GM12891 (cell line): Measurements from ENCODE around the gene PMPCA.

ENCODE experiments used
- DNase-seq: peaks from one replicate; pipeline ENCODE4 v3.0.0; 2011; ENCODE audit warnings: low spot score; ENCODE audit not compliant: insufficient read length
- FAIRE-seq: peaks from 2 replicates; lab custom pipeline; 2011; peaks lifted over from hg19 to GRCh38; lab: Jason Lieb, UNC
- PAX5 ChIP-seq: IDR thresholded peaks from 2 replicates; pipeline ENCODE4 v1.6.1; 2011; ENCODE audit warnings: low read length, moderate library complexity, mild to moderate bottlenecking; ENCODE audit not compliant: insufficient read depth, severe bottlenecking
- POLR2A ChIP-seq: IDR thresholded peaks from 2 replicates; pipeline ENCODE4 v1.6.1; 2011; ENCODE audit warnings: low read depth, low read length, control low read depth
- POLR2AphosphoS5 ChIP-seq: IDR thresholded peaks from 2 replicates; pipeline ENCODE4 v1.6.1; 2011; ENCODE audit warnings: low read depth, low read length, control low read depth
- POU2F2 ChIP-seq: IDR thresholded peaks from 2 replicates; pipeline ENCODE4 v1.6.1; 2011; ENCODE audit warnings: low read depth, mild to moderate bottlenecking, control low read depth, low read length, moderate library complexity
- SPI1 ChIP-seq: IDR thresholded peaks from 2 replicates; pipeline ENCODE4 v1.6.1; 2011; ENCODE audit warnings: low read depth, low read length, control low read depth
- TAF1 ChIP-seq: IDR thresholded peaks from 2 replicates; pipeline ENCODE4 v1.6.1; 2011; ENCODE audit warnings: low read depth, low read length, control low read depth

Gene PMPCA

GRCh38 chr9:136392538-136393449, 17.7 kb upstream of the PMPCA start:
- TF ChIP-seq POLR2AphosphoS5 (peak; percentile 42), PAX5 (no peak)
- DNase-seq (no peak), FAIRE-seq (no peak)

- DNase-seq = no peak
- TF ChIP-seq TAF1 (no peak), POLR2A (no peak), PAX5 (no peak), POLR2AphosphoS5 (no peak), SPI1 (no peak), POU2F2 (no peak)
- FAIRE-seq = no peak
These were observed 16.9 kb upstream of the PMPCA start for GRCh38 chr9:136393531-136393930.

DNA sequence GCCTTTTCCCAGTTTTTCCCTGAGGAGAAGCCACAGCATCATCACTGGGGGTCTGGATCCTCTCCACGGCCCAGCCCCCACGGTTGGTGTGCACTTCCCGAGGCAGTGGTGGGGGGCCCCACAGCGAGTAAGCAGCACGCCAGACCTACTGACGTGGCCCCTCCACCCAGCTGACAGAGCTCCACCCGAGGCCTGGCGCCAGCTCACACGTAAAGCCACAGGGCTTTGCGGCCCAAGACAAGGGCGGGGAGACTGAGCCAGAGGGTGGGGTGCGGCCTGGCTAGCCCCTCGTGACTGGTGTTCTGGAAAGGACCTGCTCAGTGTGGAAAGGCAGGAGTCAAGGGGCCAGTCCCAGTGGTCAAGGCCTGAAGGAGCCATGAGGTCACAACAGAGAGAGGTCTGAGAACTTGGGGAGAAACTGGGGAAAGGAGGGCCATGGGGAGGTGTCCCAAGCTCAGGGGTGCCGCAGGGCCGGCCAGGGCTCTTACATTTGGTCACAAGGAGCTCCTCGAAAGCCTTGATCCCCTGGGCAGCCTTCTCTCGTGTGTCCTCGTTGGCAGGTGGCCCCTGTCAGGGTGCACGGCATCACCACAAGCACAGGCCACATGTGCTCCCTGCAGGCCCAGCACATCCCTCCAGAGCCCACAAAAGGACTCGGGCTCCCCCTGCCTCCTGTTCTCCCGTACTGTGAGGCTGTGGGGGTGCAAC, 16.0 kb upstream of the PMPCA start:
- TF ChIP-seq PAX5 = no peak
- 0 out of 2 replicates have a peak, but pooled peaks have one; percentile 12 for TF ChIP-seq POLR2AphosphoS5
- DNase-seq = no peak
- FAIRE-seq = no peak

DNA sequence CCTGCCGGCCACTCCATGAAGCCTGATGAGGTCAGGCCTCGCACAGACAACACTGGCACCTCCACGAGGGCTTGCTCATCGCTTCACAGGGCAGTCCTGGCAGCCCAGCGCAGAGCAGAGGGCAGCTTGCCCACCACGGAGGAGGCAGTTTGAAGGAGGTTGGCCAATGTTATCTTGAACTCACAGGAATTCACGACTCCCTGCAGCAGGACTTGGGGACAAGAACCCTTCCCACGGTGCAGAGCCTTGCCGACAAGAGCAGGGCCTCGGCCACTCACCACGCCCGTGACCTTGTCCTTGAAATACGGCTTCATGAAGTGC, 15.5 kb upstream of the PMPCA start:
- DNase-seq (no peak), FAIRE-seq (no peak)
- TF ChIP-seq PAX5 = no peak
- no peak for TF ChIP-seq TAF1
- TF ChIP-seq POLR2A = no peak
- no peak; the same call in 1 of the 2 replicates for TF ChIP-seq POLR2AphosphoS5
- no peak for TF ChIP-seq SPI1
- no peak for TF ChIP-seq POU2F2

- FAIRE-seq = no peak
- TF ChIP-seq TAF1 (no peak), POLR2AphosphoS5 (peak; percentile 12; the same call in 1 of the 2 replicates)
- DNase-seq = no peak
These were observed 14.9 kb upstream of the PMPCA start for GRCh38 chr9:136395345-136396218.

- DNase-seq (no peak), FAIRE-seq (no peak)
- no peak for TF ChIP-seq POLR2A
- TF ChIP-seq SPI1 = no peak
- TF ChIP-seq POU2F2 = no peak
- TF ChIP-seq PAX5 = no peak
- no peak for TF ChIP-seq POLR2AphosphoS5
- TF ChIP-seq TAF1 = no peak
These were observed 14.3 kb upstream of the PMPCA start for GRCh38 chr9:136396219-136396515.

DNA sequence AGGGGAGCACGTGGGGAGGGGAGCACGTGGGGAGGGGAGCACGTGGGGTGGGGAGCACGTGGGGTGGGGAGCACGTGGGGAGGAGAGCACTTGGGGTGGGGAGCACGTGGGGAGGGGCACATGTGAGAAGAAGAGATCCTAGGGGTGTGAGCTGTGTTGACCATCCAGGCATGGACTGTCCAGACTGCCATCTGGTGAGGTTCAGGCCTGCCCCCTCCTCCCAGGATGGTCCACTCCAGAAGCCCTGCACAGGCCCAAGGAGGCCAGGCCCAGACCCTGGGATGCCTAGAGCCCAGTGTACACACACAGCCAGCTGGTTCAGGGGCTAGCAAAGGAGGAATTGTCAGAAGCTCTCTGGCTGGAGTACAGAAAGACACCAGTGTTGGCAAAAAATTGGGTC, 12.8 kb upstream of the PMPCA start:
- TF ChIP-seq TAF1 = no peak
- TF ChIP-seq SPI1 = no peak
- TF ChIP-seq POU2F2 = no peak
- TF ChIP-seq POLR2A = no peak
- no peak for TF ChIP-seq PAX5
- no peak for TF ChIP-seq POLR2AphosphoS5
- FAIRE-seq (no peak), DNase-seq (no peak)

DNA sequence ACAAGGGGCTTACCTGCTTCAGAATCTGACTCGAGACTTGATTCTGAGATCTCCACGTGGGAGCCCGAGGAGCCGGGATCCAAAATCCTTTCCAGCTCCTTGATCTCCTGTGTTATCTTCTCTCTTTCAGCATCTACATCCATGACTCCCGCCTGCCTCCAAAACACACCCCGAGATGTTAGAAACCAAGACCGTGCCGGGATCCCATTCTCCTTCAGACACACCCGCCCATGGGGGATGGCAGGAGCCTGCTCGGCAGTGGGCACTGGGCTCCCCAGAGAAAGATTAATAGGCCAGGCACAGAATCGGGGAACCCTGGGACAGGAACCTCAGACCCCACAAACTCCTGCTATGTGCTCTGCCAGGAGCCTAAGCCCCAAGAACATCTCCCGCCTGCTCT, 12.2 kb upstream of the PMPCA start:
- FAIRE-seq (no peak), DNase-seq (no peak)
- TF ChIP-seq SPI1 (no peak), TAF1 (no peak), POLR2AphosphoS5 (no peak), PAX5 (no peak), POLR2A (no peak), POU2F2 (no peak)

DNA sequence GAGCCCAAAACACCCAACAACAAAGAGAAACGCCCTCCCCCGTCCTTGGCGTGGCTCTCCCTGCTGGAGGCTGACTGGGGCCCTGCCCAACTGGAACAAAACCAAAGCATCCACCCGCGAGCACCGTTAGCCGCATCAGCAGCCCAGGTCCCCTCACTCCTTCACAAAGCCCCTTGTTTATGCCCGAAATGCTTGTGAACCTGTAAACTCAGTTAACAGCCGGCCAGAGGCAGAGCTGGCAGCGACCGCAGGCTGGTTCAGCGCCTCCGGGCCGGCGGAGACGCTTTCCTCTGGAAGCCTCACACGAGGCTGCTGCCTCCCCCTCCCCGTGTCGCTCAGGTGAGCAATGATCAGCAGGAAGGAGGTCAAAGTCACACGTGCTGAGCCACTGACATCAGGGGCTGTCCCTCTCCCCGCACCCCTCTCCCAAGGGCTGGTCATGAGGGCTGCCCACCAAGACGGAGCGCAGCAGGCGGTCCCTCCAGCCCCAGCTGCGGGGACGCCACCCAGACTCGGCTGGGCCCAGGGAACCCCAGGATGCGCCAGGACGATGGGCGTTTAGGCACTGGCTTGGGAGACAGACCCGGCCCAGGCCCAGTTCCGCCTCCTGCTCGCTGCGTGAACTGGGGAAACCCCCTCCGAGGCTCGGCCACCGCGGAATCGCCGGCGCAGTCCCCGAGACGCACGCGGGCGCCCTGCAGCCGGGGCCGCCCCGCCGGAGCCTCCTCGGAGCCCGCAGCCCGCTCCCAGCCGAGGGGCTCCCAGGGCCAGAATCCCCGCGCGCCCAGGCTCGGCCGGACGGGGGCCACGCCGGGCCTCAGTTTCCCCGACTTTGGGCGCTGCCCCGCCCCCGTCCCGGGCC, 11.1 kb upstream of the PMPCA start:
- peak; percentile 13; the same call in 1 of the 2 replicates for TF ChIP-seq SPI1
- TF ChIP-seq PAX5 = no peak
- FAIRE-seq (peak; percentile 77), DNase-seq (no peak)
